ENCODE results near the gene COIL. TPM values are rescaled to one million over a fixed set of nuclear protein-coding genes. Genes with fewer than 3 reads are reported as not detected.
A peak's percentile ranks its signal among the peaks of the same experiment; 100 is the strongest.
"Not testable (repeated sequence)": the region's sequence is repeated elsewhere in the genome, so short reads cannot be mapped to it uniquely, and the experiment has no call there.

The COIL gene
- total RNA-seq, 2 experiments from 2014 or later = 16.9 to 18.2 TPM

- H3K27ac Mint-ChIP-seq = no peak overlapping the region
- H3K27me3 Mint-ChIP-seq (ENCODE audit: low read depth) = no peaks in the 10 kb centered on the region
- no peaks in the 10 kb centered on the region for H3K9me3 Mint-ChIP-seq
- H3K36me3 Mint-ChIP-seq (ENCODE audit: low read depth) = peaks cover 2% of the 10 kb centered on the region
- H3K4me1 Mint-ChIP-seq (ENCODE audit: low read depth) = no peaks in the 10 kb centered on the region
- DNase-seq = no peak
- H3K4me3 Mint-ChIP-seq = no peak overlapping the region
- intact Hi-C loops (cut with micrococcal nuclease) = no loop called here
- CTCF ChIA-PET = no interaction called here
These were observed 33.4 kb upstream of the COIL start for GRCh38 chr17:56994009-56994792.

- Mint-ChIP-seq H3K4me3 (no peak overlapping the region), H3K36me3 (ENCODE audit: low read depth) (peaks cover 7% of the 10 kb centered on the region), H3K9me3 (no peaks in the 10 kb centered on the region), H3K4me1 (ENCODE audit: low read depth) (no peaks in the 10 kb centered on the region), H3K27me3 (ENCODE audit: low read depth) (no peaks in the 10 kb centered on the region), H3K27ac (no peak overlapping the region)
- no peak for DNase-seq
- intact Hi-C loops (cut with micrococcal nuclease) = no loop called here
- CTCF ChIA-PET = interaction anchor here (0.6 kb wide), 2 partner anchors 52 to 53 kb away, joined by 4 read pairs; no protein-coding TSS in a partner anchor
These were observed 31.5 kb upstream of the COIL start for GRCh38 chr17:56992364-56992763.

GRCh38 chr17:56988901-56989572, 28.2 kb upstream of the COIL start:
- intact Hi-C loops (cut with micrococcal nuclease) = no loop called here
- Mint-ChIP-seq H3K4me1 (ENCODE audit: low read depth) (no peaks in the 10 kb centered on the region), H3K36me3 (ENCODE audit: low read depth) (peaks cover 18% of the 10 kb centered on the region), H3K27me3 (ENCODE audit: low read depth) (no peaks in the 10 kb centered on the region), H3K9me3 (no peaks in the 10 kb centered on the region), H3K27ac (no peak overlapping the region), H3K4me3 (no peak overlapping the region)
- DNase-seq = no peak
- CTCF ChIA-PET = no interaction called here

- CTCF ChIA-PET = no interaction called here
- Mint-ChIP-seq H3K27me3 (ENCODE audit: low read depth) (no peaks in the 10 kb centered on the region), H3K4me1 (ENCODE audit: low read depth) (no peaks in the 10 kb centered on the region), H3K9me3 (no peaks in the 10 kb centered on the region), H3K27ac (no peak overlapping the region), H3K4me3 (no peak overlapping the region), H3K36me3 (ENCODE audit: low read depth) (peaks cover 18% of the 10 kb centered on the region)
- intact Hi-C loops (cut with micrococcal nuclease) = no loop called here
- DNase-seq = no peak
These were observed 26.5 kb upstream of the COIL start for GRCh38 chr17:56987283-56987834.

GRCh38 chr17:56985371-56986162, 24.7 kb upstream of the COIL start:
- H3K27me3 Mint-ChIP-seq (ENCODE audit: low read depth) = no peaks in the 10 kb centered on the region
- intact Hi-C loops (cut with micrococcal nuclease) = no loop called here
- H3K27ac Mint-ChIP-seq = no peak overlapping the region
- no peak for DNase-seq
- CTCF ChIA-PET = interaction anchor here (1.0 kb wide), 1 partner anchor 800 kb away, joined by 3 read pairs; no protein-coding TSS in a partner anchor
- H3K4me1 Mint-ChIP-seq (ENCODE audit: low read depth) = no peaks in the 10 kb centered on the region
- H3K9me3 Mint-ChIP-seq = no peaks in the 10 kb centered on the region
- H3K36me3 Mint-ChIP-seq (ENCODE audit: low read depth) = peaks cover 16% of the 10 kb centered on the region
- no peak overlapping the region for H3K4me3 Mint-ChIP-seq

GRCh38 chr17:56983366-56983765, 22.5 kb upstream of the COIL start:
- H3K9me3 Mint-ChIP-seq = no peaks in the 10 kb centered on the region
- peaks cover 11% of the 10 kb centered on the region for H3K4me1 Mint-ChIP-seq (ENCODE audit: low read depth)
- H3K36me3 Mint-ChIP-seq (ENCODE audit: low read depth) = peaks cover 16% of the 10 kb centered on the region
- no peaks in the 10 kb centered on the region for H3K27me3 Mint-ChIP-seq (ENCODE audit: low read depth)
- CTCF ChIA-PET = no interaction called here
- DNase-seq = no peak
- H3K27ac Mint-ChIP-seq = no peak overlapping the region
- H3K4me3 Mint-ChIP-seq = no peak overlapping the region
- intact Hi-C loops (cut with micrococcal nuclease) = no loop called here

- DNase-seq = no peak
- H3K9me3 Mint-ChIP-seq = no peaks in the 10 kb centered on the region
- H3K36me3 Mint-ChIP-seq (ENCODE audit: low read depth) = peaks cover 11% of the 10 kb centered on the region
- CTCF ChIA-PET = interaction anchor here (0.6 kb wide), 1 partner anchor 16 kb away, joined by 3 read pairs; no protein-coding TSS in a partner anchor
- no peaks in the 10 kb centered on the region for H3K27me3 Mint-ChIP-seq (ENCODE audit: low read depth)
- intact Hi-C loops (cut with micrococcal nuclease) = no loop called here
- no peak overlapping the region for H3K4me3 Mint-ChIP-seq
- no peak overlapping the region for H3K27ac Mint-ChIP-seq
- H3K4me1 Mint-ChIP-seq (ENCODE audit: low read depth) = peaks cover 13% of the 10 kb centered on the region
These were observed 21.5 kb upstream of the COIL start for GRCh38 chr17:56982312-56982711.

GRCh38 chr17:56980526-56980925, 19.7 kb upstream of the COIL start:
- intact Hi-C loops (cut with micrococcal nuclease); H3K36me3 Mint-ChIP-seq (ENCODE audit: low read depth); CTCF ChIA-PET; H3K9me3 Mint-ChIP-seq; H3K4me3 Mint-ChIP-seq; H3K27me3 Mint-ChIP-seq (ENCODE audit: low read depth); H3K27ac Mint-ChIP-seq; DNase-seq: not testable (repeated sequence)
- H3K4me1 Mint-ChIP-seq (ENCODE audit: low read depth) = peaks cover 19% of the 10 kb centered on the region

- H3K27ac Mint-ChIP-seq = no peak overlapping the region
- no peaks in the 10 kb centered on the region for H3K36me3 Mint-ChIP-seq (ENCODE audit: low read depth)
- no peak for DNase-seq
- H3K4me3 Mint-ChIP-seq = peak overlapping the region; percentile 90
- H3K9me3 Mint-ChIP-seq = no peaks in the 10 kb centered on the region
- CTCF ChIA-PET = interaction anchor here (1.3 kb wide), 1 partner anchor 159 kb away, joined by 4 read pairs; no protein-coding TSS in a partner anchor
- H3K4me1 Mint-ChIP-seq (ENCODE audit: low read depth) = peaks cover 19% of the 10 kb centered on the region
- peaks cover 3% of the 10 kb centered on the region for H3K27me3 Mint-ChIP-seq (ENCODE audit: low read depth)
- intact Hi-C loops (cut with micrococcal nuclease) = loop anchor here (5.0 kb wide), 1 partner anchor 67 kb away; the partner anchor contains the start of gene TRIM25
These were observed 18.2 kb upstream of the COIL start for GRCh38 chr17:56979091-56979480.

GRCh38 chr17:56978441-56979090, 17.7 kb upstream of the COIL start:
- Mint-ChIP-seq H3K9me3 (no peaks in the 10 kb centered on the region), H3K4me1 (ENCODE audit: low read depth) (peaks cover 19% of the 10 kb centered on the region), H3K27ac (no peak overlapping the region), H3K4me3 (peak overlapping the region; percentile 90), H3K36me3 (ENCODE audit: low read depth) (no peaks in the 10 kb centered on the region), H3K27me3 (ENCODE audit: low read depth) (peaks cover 3% of the 10 kb centered on the region)
- intact Hi-C loops (cut with micrococcal nuclease) = loop anchor here (1.0 to 5.0 kb wide), 4 partner anchors 17 to 144 kb away; partner anchors contain the start of genes AKAP1, COIL, DGKE and TRIM25
- CTCF ChIA-PET = interaction anchor here (0.6 to 1.3 kb wide), 4 partner anchors 17 to 271 kb away, joined by 3 to 7 read pairs (median 4); no protein-coding TSS in a partner anchor
- no peak for DNase-seq

GRCh38 chr17:56977673-56978395, 17.0 kb upstream of the COIL start, which contains the start of gene SCPEP1:
TSS of gene SCPEP1 (plus strand) at chr17:56978131. CDS start at chr17:56978160, 29 bp downstream.
- peak; percentile 85 for DNase-seq
- intact Hi-C loops (cut with micrococcal nuclease) = loop anchor here (1.0 to 5.0 kb wide), 4 partner anchors 17 to 144 kb away; partner anchors contain the start of genes AKAP1, COIL, DGKE and TRIM25
- H3K27me3 Mint-ChIP-seq (ENCODE audit: low read depth) = peaks cover 3% of the 10 kb centered on the region
- CTCF ChIA-PET = interaction anchor here (0.6 to 1.3 kb wide), 5 partner anchors 16 to 271 kb away, joined by 3 to 7 read pairs (median 4); no protein-coding TSS in a partner anchor
- peaks cover 19% of the 10 kb centered on the region for H3K4me1 Mint-ChIP-seq (ENCODE audit: low read depth)
- H3K4me3 Mint-ChIP-seq = peak within 1 kb of the TSS; percentile 90
- peak within 1 kb of the TSS; percentile 39 for H3K27ac Mint-ChIP-seq
- H3K36me3 Mint-ChIP-seq (ENCODE audit: low read depth) = no peaks in the 10 kb centered on the region
- H3K9me3 Mint-ChIP-seq = no peaks in the 10 kb centered on the region
